ENCODE results near the gene AAGAB. TPM values are rescaled to one million over a fixed set of nuclear protein-coding genes. Genes with fewer than 3 reads are reported as not detected.

The AAGAB gene
- total and polyA plus RNA-seq, 2 donors (not counting 1 experiment from before 2014, with no cell fraction given), result 55.8 to 62.5 TPM

DNA sequence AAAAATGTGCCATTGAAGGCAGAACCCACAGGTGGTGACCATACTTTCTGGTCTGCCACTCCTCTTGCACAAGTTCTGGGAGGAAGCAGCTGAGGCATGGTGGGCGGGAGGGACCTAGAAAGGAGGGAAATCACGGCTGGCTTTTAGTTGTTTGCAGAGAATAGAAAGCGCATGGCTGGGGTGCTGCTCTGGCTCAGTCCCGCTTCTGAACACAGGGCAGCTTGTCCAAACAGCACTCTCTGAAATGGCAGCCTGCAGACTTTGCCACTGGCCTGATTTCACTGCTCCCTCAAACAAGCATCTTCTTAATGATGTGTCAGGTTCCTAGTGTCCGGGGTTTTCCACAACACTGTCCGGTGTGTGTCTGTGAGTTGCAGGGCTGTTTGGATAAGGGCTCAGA is 76.7 kb downstream of the AAGAB start:
- peak; percentile 58 to 69 for DNase-seq (ENCODE audit: low read depth in 2 of 2)
- H3K4me1 ChIP-seq (ENCODE audit: control insufficient read depth, extremely low read depth, insufficient read depth, low read length), result peaks cover 75% of the 10 kb centered on the region

DNA sequence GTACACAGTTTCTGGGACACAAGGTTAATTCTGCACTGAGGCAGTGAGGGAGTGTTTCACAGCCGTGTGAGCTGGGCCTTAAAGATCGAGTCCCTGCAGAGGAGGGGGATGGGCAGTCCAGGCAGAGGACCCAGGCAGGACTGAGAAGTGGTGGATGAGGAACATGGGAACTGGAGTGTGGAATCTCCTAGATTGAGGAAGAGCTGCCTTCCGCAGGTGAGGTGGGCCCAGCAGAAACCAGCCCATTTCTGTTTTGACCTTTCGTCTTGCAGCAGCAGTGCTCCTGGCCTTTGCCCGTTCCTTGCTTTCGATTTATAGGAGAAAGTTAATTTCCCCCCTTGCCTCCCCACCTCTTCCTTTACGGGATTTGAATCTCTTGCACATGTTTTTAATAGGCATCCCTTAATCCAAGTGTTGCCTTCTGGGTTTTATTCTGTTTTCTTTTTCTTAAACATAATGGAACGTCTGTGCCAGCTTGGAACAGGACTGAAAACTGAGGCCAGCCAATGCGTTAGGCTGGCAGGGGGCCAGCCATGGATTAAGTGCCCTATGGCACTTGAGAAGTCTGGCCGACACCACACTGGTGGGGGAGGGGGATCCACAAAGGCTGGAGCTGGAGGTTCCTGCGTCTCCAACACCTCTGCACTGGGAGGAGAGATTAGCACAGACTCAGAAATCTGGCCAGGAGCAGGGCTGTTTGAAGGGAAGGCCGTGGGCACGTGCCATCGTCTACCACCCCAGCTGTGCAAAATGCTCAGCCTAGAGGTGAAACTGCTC is 78.1 kb downstream of the AAGAB start:
- H3K36me3 ChIP-seq (ENCODE audit: control insufficient read depth, insufficient read depth, low read length), result peaks cover 57% of the 10 kb centered on the region
- H3K9ac ChIP-seq (ENCODE audit: insufficient read depth, low read length), result no peak overlapping the region
- no peak for DNase-seq (ENCODE audit: low read depth in 2 of 2)
- no peak overlapping the region for H3K4me3 ChIP-seq (replicated peaks in 1 of 4; ENCODE audit: control extremely low read depth in 1 of 4, insufficient read depth in 1 of 4, low read depth in 3 of 4, low read length in 4 of 4)
- TF ChIP-seq EZH2 (IDR thresholded peaks at IDR 0.05; ENCODE audit: low read length, missing control alignments), result no peak
- TF ChIP-seq, protein P1, sequence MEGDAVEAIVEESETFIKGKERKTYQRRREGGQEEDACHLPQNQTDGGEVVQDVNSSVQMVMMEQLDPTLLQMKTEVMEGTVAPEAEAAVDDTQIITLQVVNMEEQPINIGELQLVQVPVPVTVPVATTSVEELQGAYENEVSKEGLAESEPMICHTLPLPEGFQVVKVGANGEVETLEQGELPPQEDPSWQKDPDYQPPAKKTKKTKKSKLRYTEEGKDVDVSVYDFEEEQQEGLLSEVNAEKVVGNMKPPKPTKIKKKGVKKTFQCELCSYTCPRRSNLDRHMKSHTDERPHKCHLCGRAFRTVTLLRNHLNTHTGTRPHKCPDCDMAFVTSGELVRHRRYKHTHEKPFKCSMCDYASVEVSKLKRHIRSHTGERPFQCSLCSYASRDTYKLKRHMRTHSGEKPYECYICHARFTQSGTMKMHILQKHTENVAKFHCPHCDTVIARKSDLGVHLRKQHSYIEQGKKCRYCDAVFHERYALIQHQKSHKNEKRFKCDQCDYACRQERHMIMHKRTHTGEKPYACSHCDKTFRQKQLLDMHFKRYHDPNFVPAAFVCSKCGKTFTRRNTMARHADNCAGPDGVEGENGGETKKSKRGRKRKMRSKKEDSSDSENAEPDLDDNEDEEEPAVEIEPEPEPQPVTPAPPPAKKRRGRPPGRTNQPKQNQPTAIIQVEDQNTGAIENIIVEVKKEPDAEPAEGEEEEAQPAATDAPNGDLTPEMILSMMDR (conservative IDR thresholded peaks at IDR 0.05 in 1 of 2, IDR thresholded peaks at IDR 0.05 in 1 of 2; ENCODE audit: low read depth in 1 of 2, low read length in 2 of 2), result no peak
- peaks cover 68% of the 10 kb centered on the region for H3K79me2 ChIP-seq (ENCODE audit: control insufficient read depth, insufficient read depth, low read length)
- peak overlapping the region; percentile 84 for H3K27ac ChIP-seq (ENCODE audit: insufficient read depth, low read length)
- no peaks in the 10 kb centered on the region for H3K9me3 ChIP-seq (ENCODE audit: control insufficient read depth, insufficient read depth, low read depth, low read length)
- H4K20me1 ChIP-seq (ENCODE audit: control insufficient read depth, extremely low read depth, insufficient read depth, low read length), result no peaks in the 10 kb centered on the region
- H3K27me3 ChIP-seq (ENCODE audit: control insufficient read depth, insufficient read depth, low read length), result no peaks in the 10 kb centered on the region
- peak overlapping the region; percentile 63 for H3K4me2 ChIP-seq (ENCODE audit: extremely low read depth, insufficient read depth, low read length)
- peaks cover 79% of the 10 kb centered on the region for H3K4me1 ChIP-seq (ENCODE audit: control insufficient read depth, extremely low read depth, insufficient read depth, low read length)
- no peak overlapping the region for H2AFZ ChIP-seq (ENCODE audit: low read length)

More for the DNA sequence above, 76.7 kb downstream of the AAGAB start:
- TF ChIP-seq, protein P1 (conservative IDR thresholded peaks at IDR 0.05 in 1 of 2, IDR thresholded peaks at IDR 0.05 in 1 of 2; ENCODE audit: low read depth in 1 of 2, low read length in 2 of 2), result no peak
- TF ChIP-seq EZH2 (IDR thresholded peaks at IDR 0.05; ENCODE audit: low read length, missing control alignments), result no peak
- peaks cover 64% of the 10 kb centered on the region for H3K79me2 ChIP-seq (ENCODE audit: control insufficient read depth, insufficient read depth, low read length)
- H3K27ac ChIP-seq (ENCODE audit: insufficient read depth, low read length), result peak overlapping the region; percentile 84
- peak overlapping the region; percentile 58 for H3K9ac ChIP-seq (ENCODE audit: insufficient read depth, low read length)
- H3K4me3 ChIP-seq (replicated peaks in 1 of 4; ENCODE audit: control extremely low read depth in 1 of 4, insufficient read depth in 1 of 4, low read depth in 3 of 4, low read length in 4 of 4), result no peak overlapping the region
- H3K4me2 ChIP-seq (ENCODE audit: extremely low read depth, insufficient read depth, low read length), result peak overlapping the region; percentile 75
- H3K36me3 ChIP-seq (ENCODE audit: control insufficient read depth, insufficient read depth, low read length), result peaks cover 53% of the 10 kb centered on the region
- no peaks in the 10 kb centered on the region for H3K27me3 ChIP-seq (ENCODE audit: control insufficient read depth, insufficient read depth, low read length)
- H3K9me3 ChIP-seq (ENCODE audit: control insufficient read depth, insufficient read depth, low read depth, low read length), result no peaks in the 10 kb centered on the region
- no peaks in the 10 kb centered on the region for H4K20me1 ChIP-seq (ENCODE audit: control insufficient read depth, extremely low read depth, insufficient read depth, low read length)
- no peak overlapping the region for H2AFZ ChIP-seq (ENCODE audit: low read length)

DNA sequence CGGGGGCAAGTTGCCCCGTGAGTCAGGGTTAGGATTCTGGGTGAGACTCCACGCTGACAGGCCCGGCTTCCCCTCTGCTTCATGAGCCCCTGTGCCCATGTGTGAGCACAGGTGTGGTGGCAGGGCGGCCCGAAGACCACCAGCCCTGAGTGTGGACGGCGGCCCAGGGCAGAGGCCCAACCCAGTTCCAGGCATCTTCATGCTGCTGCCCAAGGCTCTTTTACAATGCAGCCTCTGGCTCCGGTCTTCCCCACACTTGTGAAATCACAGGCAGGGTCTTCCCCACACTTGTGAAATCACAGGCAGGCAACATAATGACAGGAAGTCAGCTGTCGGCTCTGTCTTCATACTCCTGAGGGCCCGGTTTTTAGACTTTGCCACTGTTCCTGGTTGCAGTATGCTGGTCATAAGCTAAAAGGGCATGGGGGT is 78.8 kb downstream of the AAGAB start:
- no peak overlapping the region for H3K4me3 ChIP-seq (replicated peaks in 1 of 4; ENCODE audit: control extremely low read depth in 1 of 4, insufficient read depth in 1 of 4, low read depth in 3 of 4, low read length in 4 of 4)
- H4K20me1 ChIP-seq (ENCODE audit: control insufficient read depth, extremely low read depth, insufficient read depth, low read length), result no peaks in the 10 kb centered on the region
- no peak overlapping the region for H2AFZ ChIP-seq (ENCODE audit: low read length)
- peaks cover 68% of the 10 kb centered on the region for H3K79me2 ChIP-seq (ENCODE audit: control insufficient read depth, insufficient read depth, low read length)
- H3K36me3 ChIP-seq (ENCODE audit: control insufficient read depth, insufficient read depth, low read length), result peaks cover 56% of the 10 kb centered on the region
- H3K4me1 ChIP-seq (ENCODE audit: control insufficient read depth, extremely low read depth, insufficient read depth, low read length), result peaks cover 80% of the 10 kb centered on the region
- peak overlapping the region; percentile 84 for H3K27ac ChIP-seq (ENCODE audit: insufficient read depth, low read length)
- H3K4me2 ChIP-seq (ENCODE audit: extremely low read depth, insufficient read depth, low read length), result peak overlapping the region; percentile 63
- DNase-seq (ENCODE audit: low read depth in 2 of 2), result peak in 1 of 2 donors; percentile 83
- no peaks in the 10 kb centered on the region for H3K27me3 ChIP-seq (ENCODE audit: control insufficient read depth, insufficient read depth, low read length)
- no peaks in the 10 kb centered on the region for H3K9me3 ChIP-seq (ENCODE audit: control insufficient read depth, insufficient read depth, low read depth, low read length)
- TF ChIP-seq, protein P1 (conservative IDR thresholded peaks at IDR 0.05 in 1 of 2, IDR thresholded peaks at IDR 0.05 in 1 of 2; ENCODE audit: low read depth in 1 of 2, low read length in 2 of 2), result no peak
- no peak for TF ChIP-seq EZH2 (IDR thresholded peaks at IDR 0.05; ENCODE audit: low read length, missing control alignments)
- H3K9ac ChIP-seq (ENCODE audit: insufficient read depth, low read length), result no peak overlapping the region

All from fibroblast of lung (primary cell).